Right kidney (tissue), 1 donor: ENCODE data around the gene BCL2.

Source experiments
- DNase-seq: peaks from one replicate; pipeline ENCODE4 v3.0.0-alpha.2; 2016

The BCL2 gene

GRCh38 chr18:63287691-63288220 lies 31.8 kb downstream of the BCL2 start:
- DNase-seq: no peak

- no peak for DNase-seq
These were observed 32.6 kb downstream of the BCL2 start for GRCh38 chr18:63286926-63287325.

DNA sequence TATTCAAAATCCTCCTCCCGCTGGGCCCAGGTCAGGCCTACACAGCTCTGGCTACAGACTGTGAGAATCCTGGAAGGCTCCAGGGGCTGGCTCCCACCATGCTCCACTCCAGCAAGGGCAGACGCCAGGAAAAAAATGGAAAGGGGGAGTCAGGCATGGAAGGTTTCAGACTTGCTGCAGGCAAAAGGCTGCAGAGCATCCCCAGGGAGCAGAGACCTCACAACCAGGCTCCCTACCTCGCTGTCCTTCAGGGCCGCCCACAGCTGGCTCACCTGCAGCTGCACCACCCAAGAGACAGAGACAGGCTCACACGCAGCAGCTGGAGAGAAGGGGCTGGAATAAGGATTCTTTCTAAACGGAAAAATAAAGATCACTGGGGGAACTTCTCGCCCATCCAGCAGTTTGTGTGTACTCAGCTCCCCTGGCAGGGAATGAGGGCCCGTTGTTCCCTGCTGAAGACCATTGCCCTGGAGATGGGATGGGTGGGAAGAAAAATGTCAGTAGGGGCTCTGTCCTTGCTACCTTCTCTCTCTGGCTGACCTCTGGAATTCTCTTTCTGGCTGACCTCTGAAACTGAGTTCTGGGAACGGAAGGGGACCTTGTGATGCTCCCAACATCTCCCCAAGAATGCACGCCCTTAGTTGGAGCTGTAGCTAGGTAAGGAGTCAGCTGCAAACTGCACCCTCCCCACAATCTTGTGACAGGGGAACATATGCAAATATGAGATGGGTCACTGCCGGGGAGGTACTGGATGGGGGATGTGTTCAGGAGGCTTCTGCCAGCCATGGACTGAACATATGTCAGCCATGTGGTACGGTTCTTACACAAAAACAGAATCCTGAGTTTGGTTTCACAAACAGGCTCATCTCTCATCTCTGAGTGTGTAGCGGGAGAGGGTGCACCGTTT lies 34.5 kb downstream of the BCL2 start:
- no peak for DNase-seq

DNA sequence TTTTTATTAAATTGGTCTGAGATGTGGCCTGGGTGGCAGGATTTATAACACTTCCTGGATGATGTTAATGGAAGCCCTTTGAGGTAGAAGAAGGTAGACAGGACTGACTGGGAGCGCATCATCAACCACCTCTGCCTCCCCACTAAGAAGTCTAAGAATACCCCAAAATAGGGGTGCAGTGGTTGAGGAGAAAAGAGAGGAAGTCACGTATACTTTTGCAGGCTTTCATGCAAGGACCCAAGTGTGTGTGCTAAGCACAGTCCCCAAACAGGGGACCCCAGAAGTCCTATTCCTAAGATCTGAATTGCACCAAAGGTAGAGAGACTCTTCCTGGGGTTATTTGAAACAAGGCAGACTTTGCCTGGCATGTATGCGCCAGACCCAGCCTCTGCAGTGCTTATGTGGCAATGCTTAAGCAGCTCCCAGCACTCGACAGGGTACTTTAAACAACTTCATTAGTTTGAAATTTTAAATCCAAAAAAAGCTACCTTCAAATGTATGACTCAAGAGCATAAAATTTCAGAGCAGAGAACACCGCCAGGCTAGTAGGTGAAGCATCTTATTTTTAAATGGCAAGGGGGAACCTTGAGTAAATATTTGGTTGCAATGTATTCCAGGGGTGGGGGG lies 35.3 kb downstream of the BCL2 start:
- no peak for DNase-seq

DNA sequence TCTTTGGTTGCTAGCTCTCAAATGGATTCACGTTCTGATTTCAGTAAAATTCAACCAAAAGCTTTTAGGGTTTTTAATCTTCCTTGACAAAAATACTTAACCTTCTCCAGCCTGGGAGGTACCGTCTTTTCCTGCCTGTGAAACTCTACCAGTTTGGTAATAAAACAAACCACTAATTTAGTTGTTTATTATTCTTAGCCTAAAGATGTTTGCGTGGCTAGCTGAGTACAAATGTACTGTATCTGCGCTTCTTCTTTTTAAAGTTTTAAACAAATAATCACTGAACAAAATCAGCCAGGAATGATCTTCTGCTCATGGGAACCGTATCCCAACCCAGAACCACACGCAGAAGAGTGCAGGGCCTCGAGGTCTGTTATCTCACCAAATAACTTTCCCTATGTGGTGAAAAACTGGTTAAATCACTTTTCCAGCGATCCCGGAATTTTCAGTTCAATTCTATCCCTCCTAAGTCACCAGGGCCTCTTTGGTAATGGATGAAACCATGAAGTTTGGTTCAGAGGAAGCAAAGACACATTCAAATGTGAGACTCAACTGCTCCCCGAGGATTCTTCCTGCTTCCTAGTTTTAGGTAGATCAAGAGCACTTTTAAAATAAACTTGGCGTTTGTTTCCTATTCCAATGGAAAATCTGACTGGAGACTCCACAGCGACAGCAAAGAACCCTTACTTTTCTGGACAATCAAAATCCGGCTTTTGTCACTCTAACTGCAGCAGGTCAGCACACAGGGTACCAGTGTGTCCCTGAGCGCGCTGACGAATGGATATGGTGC lies 36.1 kb downstream of the BCL2 start:
- DNase-seq: no peak

DNA sequence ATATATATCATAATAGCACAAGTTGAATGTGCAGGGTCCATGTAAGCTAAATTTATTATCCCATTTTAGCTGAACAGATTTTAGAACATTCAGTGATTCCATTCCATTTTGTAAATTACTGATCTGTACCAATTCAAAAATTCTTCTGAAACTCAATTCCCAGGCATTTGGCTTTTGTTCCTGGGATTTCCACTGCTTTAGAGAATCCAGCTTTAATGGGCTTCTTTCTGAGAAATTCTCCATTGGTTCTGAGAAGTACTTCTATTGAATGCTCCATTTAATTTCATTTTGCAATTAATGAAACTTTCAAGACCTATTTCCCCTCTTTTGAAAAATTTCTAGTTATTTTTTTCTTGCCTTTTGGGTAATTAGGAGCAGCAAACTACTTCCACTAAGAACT lies 36.8 kb downstream of the BCL2 start:
- DNase-seq: no peak

GRCh38 chr18:63273222-63273927 lies 46.2 kb downstream of the BCL2 start:
- DNase-seq: peak; percentile 46

DNA sequence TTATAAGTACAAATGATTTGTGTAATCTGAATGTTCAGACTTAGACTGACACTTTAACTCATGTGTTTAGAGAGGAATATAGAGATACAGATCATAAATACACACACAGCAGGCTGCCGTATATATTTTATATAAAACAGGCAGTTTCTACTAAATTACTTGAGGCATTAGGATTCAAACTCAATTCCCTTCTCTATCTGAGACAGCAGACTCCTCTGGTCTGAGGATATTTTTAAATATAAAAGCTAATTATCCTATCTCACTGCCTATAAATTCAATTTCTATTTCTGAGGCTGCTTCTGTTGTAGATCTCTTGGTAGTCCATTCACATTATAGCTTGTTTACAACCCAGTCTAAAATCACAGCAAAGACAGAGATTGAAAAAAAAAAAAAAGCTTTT lies 46.9 kb downstream of the BCL2 start:
- no peak for DNase-seq

GRCh38 chr18:63271881-63272299 lies 47.7 kb downstream of the BCL2 start:
- peak; percentile 45 for DNase-seq

DNA sequence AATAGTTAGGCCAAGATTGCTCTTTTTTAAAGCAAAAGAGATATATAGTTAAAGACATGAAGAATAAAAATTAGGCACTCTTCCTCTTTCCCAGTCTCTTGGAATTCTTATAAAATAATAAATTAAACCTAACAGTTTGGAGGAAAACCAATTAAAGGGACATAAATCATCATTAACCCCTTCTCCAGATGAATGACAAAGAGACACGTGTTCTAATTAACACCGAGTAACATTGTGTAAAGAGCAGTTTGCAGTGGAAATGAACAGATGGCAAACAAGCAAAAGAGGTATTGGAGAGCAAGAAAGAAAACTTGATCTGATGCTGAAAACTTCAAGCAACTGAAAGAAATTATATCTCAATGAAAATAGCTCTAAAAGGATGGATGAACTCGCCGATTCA lies 48.4 kb downstream of the BCL2 start:
- no peak for DNase-seq

DNA sequence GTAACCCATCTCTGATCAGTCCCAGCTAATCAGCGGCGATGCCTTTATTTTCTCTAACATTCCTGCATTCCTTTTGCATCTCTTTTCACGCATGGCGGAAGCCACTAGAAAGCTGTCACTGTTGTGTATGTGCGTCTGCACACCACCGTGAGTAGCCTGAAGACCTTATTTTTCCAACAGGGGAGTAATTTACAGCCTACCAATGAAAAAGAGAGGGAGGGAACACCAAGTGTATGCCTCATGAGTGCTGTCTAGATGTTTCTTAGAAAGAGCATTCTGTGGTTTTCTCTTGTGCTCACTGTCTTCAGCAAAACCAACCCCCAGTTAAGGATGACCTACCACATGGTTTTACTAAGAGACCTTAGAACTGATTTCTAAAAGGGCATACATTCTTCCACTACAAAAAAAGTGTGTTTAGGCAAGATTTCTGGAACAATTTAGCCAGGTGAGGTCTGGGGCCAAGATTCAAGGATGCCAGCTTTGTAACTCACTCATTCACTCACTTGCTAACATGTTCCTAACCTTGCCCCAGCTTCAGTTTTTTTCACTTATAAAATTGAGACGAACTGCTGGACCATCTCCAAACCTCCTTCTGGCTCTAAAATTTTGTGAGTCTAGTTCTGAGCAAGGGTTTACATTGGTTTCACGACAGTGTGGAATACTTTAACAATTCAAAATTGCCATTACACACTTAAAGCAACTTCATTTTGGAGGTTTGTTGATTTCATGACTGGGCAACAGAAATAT lies 51.4 kb downstream of the BCL2 start:
- no peak for DNase-seq

DNA sequence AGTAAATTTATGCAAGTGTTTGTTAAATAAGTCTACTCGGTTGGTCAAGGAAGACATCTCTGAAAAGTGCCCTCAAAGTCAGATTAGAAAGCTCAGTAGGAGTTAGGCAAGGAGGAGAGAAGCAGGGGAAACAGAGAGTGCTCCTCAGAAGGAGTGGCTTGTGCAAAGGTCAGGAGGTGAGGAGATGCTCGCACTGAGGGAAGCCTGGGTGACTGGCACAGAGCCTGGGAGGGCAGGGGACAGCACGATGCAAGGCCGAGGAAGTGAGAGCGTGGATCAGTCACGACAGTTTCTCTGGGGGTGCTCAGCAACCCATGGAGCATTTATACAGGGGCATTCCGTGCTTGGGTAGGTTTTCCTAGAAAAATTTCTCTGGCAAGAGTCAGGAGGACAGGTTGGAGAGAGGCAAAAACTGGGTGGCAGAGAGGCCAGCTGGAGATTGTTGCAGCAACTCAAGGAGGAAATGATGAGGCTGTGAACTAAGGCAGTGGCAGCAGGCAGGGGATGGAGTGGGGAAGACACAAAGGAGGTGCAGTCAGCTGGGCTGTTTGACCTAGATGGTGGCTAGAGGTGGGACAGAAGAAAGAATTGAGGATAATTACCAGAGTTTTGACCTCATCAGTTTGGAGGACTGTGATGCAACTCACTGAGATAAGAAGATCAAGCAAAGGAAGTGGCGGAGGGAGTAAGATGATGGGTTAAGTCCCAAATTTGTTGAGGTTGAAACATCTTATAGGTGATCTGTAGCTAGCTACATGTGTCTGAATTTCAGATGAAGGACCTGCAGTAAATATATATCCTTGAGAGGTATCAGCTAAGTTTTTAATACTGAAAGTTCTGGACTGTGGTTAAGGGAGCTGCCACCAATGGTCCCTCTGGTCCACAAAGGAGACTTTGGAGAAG lies 52.4 kb downstream of the BCL2 start:
- DNase-seq: no peak

DNA sequence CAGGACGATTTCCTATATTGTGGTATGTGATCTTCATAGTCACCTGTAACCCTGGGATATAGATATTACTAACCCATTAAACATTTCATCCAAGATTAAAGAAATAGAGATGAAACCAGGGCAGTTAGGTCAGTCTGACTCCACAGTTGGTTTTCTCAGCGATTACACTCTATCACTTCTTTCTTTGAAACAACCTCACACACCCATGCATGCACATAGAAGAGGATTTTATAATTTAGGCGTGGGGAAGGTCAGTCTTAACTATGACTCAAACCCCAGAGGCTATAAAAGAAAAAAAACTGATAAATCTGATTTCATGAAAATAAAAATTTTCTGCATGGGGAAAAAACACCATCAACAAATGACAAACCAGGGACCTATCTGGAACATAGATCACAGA lies 54.2 kb downstream of the BCL2 start:
- DNase-seq: no peak

DNA sequence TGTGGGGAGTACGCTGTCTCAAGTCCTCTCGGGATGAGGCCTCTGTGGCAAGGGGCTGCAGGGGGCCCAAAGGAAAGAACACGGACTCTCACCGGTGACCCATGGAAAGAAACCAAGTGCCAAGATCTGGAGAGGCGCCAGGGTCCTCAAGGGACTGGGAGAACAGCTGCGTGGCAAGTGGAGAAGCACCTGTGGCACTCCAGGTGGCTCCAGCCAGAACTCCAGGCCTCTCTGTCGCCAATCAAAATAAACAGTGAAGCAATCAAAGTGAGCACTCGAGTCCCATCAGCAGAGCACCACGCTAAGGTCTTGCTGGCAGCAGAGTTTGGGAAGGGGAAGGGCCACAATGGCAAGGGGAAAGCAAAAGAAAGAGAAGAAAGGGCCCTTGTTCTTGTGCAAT lies 54.7 kb downstream of the BCL2 start:
- no peak for DNase-seq

DNA sequence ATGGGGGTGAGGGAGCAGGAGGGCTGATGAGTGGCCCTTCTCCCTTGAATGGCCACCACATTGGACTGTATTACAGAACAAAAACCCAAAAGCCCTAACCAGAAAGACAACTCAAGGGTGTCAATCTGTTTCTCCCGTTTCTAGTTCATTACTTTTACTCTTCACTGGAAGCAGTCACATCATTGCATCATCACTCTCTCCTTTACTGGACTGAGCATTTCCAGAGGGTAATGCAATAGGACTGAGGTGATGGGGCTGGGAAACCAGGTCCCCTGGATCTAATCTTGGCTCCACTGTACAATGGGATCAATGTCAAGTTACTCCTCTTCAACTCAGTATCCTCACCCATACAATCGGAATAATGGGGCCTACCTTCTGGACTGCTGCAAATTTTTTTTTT lies 56.1 kb downstream of the BCL2 start:
- no peak for DNase-seq

- no peak for DNase-seq
These were observed 56.9 kb downstream of the BCL2 start for GRCh38 chr18:63262369-63263335.

DNA sequence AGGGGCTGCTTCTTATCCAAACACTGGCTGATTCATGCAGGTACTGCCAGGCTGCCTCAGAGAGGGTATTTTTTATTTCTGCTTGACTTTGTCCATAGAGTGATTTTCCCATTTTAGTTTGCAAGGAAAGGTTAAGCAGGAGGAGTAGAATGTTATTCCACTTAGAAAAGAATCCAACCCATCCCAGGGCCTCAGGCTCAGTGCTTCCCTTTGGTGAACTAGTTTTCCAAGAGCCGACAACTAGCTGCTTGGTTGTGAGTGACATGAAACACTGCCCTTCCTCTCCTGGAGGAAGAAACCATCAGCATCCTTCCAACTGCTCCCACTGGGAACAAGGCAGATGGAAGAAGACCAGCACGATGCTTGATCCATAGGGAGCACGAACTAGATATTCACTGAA lies 58.5 kb downstream of the BCL2 start:
- no peak for DNase-seq

- DNase-seq: no peak
These were observed 59.2 kb downstream of the BCL2 start for GRCh38 chr18:63260380-63260754.
